Measurements from ENCODE around the gene EHF. TPM values are rescaled to one million over a fixed set of nuclear protein-coding genes. Genes with fewer than 3 reads are reported as not detected.

EHF gene
- total and polyA plus RNA-seq, 2 of the 13 experiments (the other 11 are each of a cell fraction or from before 2014, with no cell fraction given), result 0.04 to 0.46 TPM

GRCh38 chr11:34655335-34656008, 34.6 kb downstream of the EHF start (continued):
- TF ChIP-seq, protein P1, sequence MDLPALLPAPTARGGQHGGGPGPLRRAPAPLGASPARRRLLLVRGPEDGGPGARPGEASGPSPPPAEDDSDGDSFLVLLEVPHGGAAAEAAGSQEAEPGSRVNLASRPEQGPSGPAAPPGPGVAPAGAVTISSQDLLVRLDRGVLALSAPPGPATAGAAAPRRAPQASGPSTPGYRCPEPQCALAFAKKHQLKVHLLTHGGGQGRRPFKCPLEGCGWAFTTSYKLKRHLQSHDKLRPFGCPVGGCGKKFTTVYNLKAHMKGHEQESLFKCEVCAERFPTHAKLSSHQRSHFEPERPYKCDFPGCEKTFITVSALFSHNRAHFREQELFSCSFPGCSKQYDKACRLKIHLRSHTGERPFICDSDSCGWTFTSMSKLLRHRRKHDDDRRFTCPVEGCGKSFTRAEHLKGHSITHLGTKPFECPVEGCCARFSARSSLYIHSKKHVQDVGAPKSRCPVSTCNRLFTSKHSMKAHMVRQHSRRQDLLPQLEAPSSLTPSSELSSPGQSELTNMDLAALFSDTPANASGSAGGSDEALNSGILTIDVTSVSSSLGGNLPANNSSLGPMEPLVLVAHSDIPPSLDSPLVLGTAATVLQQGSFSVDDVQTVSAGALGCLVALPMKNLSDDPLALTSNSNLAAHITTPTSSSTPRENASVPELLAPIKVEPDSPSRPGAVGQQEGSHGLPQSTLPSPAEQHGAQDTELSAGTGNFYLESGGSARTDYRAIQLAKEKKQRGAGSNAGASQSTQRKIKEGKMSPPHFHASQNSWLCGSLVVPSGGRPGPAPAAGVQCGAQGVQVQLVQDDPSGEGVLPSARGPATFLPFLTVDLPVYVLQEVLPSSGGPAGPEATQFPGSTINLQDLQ (CRISPR knock-in tag; IDR thresholded peaks at IDR 0.05), result no peak
- no peak for TF ChIP-seq ZNF205 (CRISPR knock-in tag; IDR thresholded peaks at IDR 0.05)
- no peak for TF ChIP-seq NFATC3 (CRISPR knock-in tag; IDR thresholded peaks at IDR 0.05)
- TF ChIP-seq, protein P2, sequence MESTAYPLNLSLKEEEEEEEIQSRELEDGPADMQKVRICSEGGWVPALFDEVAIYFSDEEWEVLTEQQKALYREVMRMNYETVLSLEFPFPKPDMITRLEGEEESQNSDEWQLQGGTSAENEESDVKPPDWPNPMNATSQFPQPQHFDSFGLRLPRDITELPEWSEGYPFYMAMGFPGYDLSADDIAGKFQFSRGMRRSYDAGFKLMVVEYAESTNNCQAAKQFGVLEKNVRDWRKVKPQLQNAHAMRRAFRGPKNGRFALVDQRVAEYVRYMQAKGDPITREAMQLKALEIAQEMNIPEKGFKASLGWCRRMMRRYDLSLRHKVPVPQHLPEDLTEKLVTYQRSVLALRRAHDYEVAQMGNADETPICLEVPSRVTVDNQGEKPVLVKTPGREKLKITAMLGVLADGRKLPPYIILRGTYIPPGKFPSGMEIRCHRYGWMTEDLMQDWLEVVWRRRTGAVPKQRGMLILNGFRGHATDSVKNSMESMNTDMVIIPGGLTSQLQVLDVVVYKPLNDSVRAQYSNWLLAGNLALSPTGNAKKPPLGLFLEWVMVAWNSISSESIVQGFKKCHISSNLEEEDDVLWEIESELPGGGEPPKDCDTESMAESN (CRISPR knock-in tag; conservative IDR thresholded peaks at IDR 0.05), result no peak
- no peak for TF ChIP-seq HNF4A (CRISPR knock-in tag; IDR thresholded peaks at IDR 0.05)
- TF ChIP-seq, protein P3, sequence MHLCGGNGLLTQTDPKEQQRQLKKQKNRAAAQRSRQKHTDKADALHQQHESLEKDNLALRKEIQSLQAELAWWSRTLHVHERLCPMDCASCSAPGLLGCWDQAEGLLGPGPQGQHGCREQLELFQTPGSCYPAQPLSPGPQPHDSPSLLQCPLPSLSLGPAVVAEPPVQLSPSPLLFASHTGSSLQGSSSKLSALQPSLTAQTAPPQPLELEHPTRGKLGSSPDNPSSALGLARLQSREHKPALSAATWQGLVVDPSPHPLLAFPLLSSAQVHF (CRISPR knock-in tag; IDR thresholded peaks at IDR 0.05), result no peak
- no peak for TF ChIP-seq JARID2 (CRISPR knock-in tag; IDR thresholded peaks at IDR 0.05; ENCODE audit: insufficient replicate concordance)
- TF ChIP-seq ADNP (CRISPR knock-in tag; IDR thresholded peaks at IDR 0.05), result peak; percentile 58; the same call in 1 of the 2 replicates
- no peak for TF ChIP-seq ZNF720 (CRISPR knock-in tag; IDR thresholded peaks at IDR 0.05)
- peak; percentile 27 for TF ChIP-seq AGO2 (optimal IDR thresholded peaks at IDR 0.05; ENCODE audit: low read depth, low read length)
- TF ChIP-seq, protein P4, sequence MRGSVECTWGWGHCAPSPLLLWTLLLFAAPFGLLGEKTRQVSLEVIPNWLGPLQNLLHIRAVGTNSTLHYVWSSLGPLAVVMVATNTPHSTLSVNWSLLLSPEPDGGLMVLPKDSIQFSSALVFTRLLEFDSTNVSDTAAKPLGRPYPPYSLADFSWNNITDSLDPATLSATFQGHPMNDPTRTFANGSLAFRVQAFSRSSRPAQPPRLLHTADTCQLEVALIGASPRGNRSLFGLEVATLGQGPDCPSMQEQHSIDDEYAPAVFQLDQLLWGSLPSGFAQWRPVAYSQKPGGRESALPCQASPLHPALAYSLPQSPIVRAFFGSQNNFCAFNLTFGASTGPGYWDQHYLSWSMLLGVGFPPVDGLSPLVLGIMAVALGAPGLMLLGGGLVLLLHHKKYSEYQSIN (CRISPR knock-in tag; IDR thresholded peaks at IDR 0.05; ENCODE audit: borderline replicate concordance), result no peak
- TF ChIP-seq MED8 (CRISPR knock-in tag; IDR thresholded peaks at IDR 0.05; ENCODE audit: insufficient replicate concordance), result no peak
- TF ChIP-seq, protein P5, sequence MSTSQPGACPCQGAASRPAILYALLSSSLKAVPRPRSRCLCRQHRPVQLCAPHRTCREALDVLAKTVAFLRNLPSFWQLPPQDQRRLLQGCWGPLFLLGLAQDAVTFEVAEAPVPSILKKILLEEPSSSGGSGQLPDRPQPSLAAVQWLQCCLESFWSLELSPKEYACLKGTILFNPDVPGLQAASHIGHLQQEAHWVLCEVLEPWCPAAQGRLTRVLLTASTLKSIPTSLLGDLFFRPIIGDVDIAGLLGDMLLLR (CRISPR knock-in tag; IDR thresholded peaks at IDR 0.05), result no peak
- TF ChIP-seq TEAD3 (CRISPR knock-in tag; optimal IDR thresholded peaks at IDR 0.05; ENCODE audit: borderline replicate concordance), result peak; percentile 38

Data from HepG2 (cell line).